GM12891 (cell line): ENCODE data around the gene MAN1A2.

Experiments used
- DNase-seq: peaks from one replicate; pipeline ENCODE4 v3.0.0; 2011; ENCODE audit warnings: low spot score; ENCODE audit not compliant: insufficient read length
- FAIRE-seq: peaks from 2 replicates; lab custom pipeline; 2011; peaks lifted over from hg19 to GRCh38; lab: Jason Lieb, UNC
- PAX5 ChIP-seq: IDR thresholded peaks from 2 replicates; pipeline ENCODE4 v1.6.1; 2011; ENCODE audit warnings: low read length, moderate library complexity, mild to moderate bottlenecking; ENCODE audit not compliant: insufficient read depth, severe bottlenecking
- POLR2A ChIP-seq: IDR thresholded peaks from 2 replicates; pipeline ENCODE4 v1.6.1; 2011; ENCODE audit warnings: low read depth, low read length, control low read depth
- POLR2AphosphoS5 ChIP-seq: IDR thresholded peaks from 2 replicates; pipeline ENCODE4 v1.6.1; 2011; ENCODE audit warnings: low read depth, low read length, control low read depth
- POU2F2 ChIP-seq: IDR thresholded peaks from 2 replicates; pipeline ENCODE4 v1.6.1; 2011; ENCODE audit warnings: low read depth, mild to moderate bottlenecking, control low read depth, low read length, moderate library complexity
- SPI1 ChIP-seq: IDR thresholded peaks from 2 replicates; pipeline ENCODE4 v1.6.1; 2011; ENCODE audit warnings: low read depth, low read length, control low read depth
- TAF1 ChIP-seq: IDR thresholded peaks from 2 replicates; pipeline ENCODE4 v1.6.1; 2011; ENCODE audit warnings: low read depth, low read length, control low read depth

Gene MAN1A2

DNA sequence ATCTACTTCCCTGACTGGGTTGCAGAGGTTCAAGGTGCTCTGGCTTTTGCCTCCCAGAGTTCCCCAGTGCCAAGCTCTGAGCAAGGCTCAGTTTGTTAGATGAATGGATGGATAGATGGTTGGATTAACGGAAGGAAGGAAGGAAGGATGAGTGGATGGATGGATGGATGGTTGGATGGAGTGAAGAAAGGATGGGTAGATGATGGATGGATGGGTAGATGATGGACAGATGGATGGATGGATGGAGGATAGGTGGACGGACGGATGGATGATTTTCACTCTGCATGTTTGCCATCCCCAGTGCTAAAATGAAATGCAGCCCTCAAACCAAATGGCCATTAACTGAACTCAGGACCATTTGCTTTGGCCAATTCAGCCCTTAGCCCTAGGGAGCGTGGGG is 211.2 kb downstream of the MAN1A2 start:
- no peak for FAIRE-seq
- no peak for DNase-seq
- TF ChIP-seq POU2F2 (no peak), SPI1 (no peak), POLR2AphosphoS5 (no peak), TAF1 (no peak), POLR2A (no peak), PAX5 (no peak)
